ENCODE measurements around the gene ERP27. TPM values are rescaled to one million over a fixed set of nuclear protein-coding genes. Genes with fewer than 3 reads are reported as not detected.

Gene ERP27
- total RNA-seq, 4 donors from 2014 or later: 0.42 TPM; not detected in 3

DNA sequence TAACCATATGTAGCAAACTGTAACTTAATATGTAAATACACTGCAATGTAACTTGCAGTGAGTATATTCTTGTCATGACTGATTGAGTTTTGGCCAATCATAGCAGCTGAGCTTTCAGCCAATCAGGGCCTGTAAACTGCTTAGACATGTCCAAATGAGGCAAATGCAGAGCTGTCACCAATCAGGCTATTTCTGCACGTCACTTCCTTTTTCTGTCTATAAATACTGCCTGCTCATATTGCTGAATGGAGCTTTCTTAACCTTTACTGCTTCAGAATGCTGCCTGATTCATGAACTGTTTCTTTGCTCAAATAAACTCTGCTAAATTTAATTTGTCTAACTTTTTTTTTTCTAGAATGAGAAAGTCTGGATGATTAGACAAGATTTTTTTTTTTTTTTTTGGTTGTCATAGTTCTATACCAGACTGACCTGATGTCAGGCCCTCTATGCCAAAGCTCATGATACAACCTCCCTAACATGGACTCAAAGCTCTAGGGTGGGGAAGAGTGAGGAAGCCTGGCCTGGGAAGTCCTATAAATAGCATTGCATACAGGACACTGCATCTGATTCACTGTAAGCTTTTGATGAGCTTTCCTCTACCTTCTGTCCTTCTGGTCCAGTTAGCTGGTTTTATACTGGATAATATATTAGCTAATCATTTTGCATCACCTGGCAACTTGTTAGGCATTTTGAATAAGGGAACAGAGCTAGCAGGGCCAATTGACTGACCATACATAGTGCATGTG is 64.7 kb downstream of the ERP27 start:
- in situ Hi-C loops (cut with MboI; ENCODE audit: low sequenced_read_pairs in 4 of 4) (no loop called here), intact Hi-C loops (cut with DNase I; ENCODE audit: low total_unique reads) (no loop called here)
- no peaks in the 10 kb centered on the region for H3K27me3 ChIP-seq
- DNase-seq (no peak), ATAC-seq (no peak)
- no peaks in the 10 kb centered on the region for H3K4me1 ChIP-seq
- no peaks in the 10 kb centered on the region for H3K36me3 ChIP-seq
- TF ChIP-seq POLR2A (IDR thresholded peaks at IDR 0.05): no peak
- TF ChIP-seq, protein P1, sequence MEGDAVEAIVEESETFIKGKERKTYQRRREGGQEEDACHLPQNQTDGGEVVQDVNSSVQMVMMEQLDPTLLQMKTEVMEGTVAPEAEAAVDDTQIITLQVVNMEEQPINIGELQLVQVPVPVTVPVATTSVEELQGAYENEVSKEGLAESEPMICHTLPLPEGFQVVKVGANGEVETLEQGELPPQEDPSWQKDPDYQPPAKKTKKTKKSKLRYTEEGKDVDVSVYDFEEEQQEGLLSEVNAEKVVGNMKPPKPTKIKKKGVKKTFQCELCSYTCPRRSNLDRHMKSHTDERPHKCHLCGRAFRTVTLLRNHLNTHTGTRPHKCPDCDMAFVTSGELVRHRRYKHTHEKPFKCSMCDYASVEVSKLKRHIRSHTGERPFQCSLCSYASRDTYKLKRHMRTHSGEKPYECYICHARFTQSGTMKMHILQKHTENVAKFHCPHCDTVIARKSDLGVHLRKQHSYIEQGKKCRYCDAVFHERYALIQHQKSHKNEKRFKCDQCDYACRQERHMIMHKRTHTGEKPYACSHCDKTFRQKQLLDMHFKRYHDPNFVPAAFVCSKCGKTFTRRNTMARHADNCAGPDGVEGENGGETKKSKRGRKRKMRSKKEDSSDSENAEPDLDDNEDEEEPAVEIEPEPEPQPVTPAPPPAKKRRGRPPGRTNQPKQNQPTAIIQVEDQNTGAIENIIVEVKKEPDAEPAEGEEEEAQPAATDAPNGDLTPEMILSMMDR (IDR thresholded peaks at IDR 0.05 in 4 of 5, conservative IDR thresholded peaks at IDR 0.05 in 1 of 5): no peak
- no peak overlapping the region for H3K27ac ChIP-seq
- no peak overlapping the region for H3K4me3 ChIP-seq
- no peaks in the 10 kb centered on the region for H3K9me3 ChIP-seq

DNA sequence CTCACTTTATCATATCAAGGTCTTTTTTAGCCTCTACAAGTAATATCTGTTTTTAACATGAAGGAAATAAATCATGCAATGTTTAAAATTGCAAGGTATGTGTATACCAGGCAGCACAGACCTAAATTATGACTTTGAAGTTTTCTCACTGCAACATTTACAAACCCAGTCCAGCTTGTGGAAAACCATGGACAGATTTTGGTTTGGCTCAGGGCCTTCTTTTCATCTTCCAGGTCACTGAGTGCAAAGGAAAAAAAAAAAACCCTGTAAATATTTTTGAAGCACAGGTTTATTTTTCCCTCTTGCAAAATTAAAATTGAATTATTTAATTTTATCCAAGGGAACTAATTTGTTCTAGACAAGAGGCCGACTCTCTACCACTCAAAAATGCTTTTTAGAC is 66.5 kb downstream of the ERP27 start:
- no peaks in the 10 kb centered on the region for H3K36me3 ChIP-seq
- no peak for ATAC-seq

DNA sequence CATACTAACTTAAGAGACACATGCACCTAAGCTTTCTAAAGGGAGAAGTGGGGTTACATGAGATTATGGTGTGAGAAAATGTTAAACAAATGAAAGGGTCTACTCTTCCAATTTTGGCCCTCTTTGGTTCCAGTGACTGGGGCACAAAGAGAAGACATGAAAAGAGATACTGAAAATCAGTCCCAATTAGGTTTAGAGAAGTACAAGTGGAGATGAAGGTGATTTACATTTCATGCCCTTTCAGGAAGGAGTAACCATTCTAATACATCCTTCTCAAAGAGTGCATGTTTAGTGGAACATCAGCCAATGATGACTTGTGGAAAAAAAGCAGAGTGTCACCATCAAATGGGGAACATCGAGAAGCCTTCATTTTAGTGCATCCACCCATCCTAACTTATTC is 67.1 kb downstream of the ERP27 start:
- ATAC-seq (no peak), DNase-seq (no peak)
- in situ Hi-C loops (cut with MboI; ENCODE audit: low sequenced_read_pairs in 4 of 4): no loop called here
- H3K27ac ChIP-seq: no peak overlapping the region
- H3K4me3 ChIP-seq: no peak overlapping the region
- no peaks in the 10 kb centered on the region for H3K4me1 ChIP-seq
- no peaks in the 10 kb centered on the region for H3K27me3 ChIP-seq
- no peaks in the 10 kb centered on the region for H3K9me3 ChIP-seq
- TF ChIP-seq, protein P1 (IDR thresholded peaks at IDR 0.05 in 4 of 5, conservative IDR thresholded peaks at IDR 0.05 in 1 of 5): no peak
- TF ChIP-seq POLR2A (IDR thresholded peaks at IDR 0.05): no peak
- intact Hi-C loops (cut with DNase I; ENCODE audit: low total_unique reads): no loop called here
- H3K36me3 ChIP-seq: no peaks in the 10 kb centered on the region

More for the DNA sequence above, 66.5 kb downstream of the ERP27 start:
- Histone ChIP-seq H3K4me3 (no peak overlapping the region), H3K9me3 (no peaks in the 10 kb centered on the region), H3K27ac (no peak overlapping the region), H3K4me1 (no peaks in the 10 kb centered on the region), H3K27me3 (no peaks in the 10 kb centered on the region)
- no peak for TF ChIP-seq POLR2A (IDR thresholded peaks at IDR 0.05)
- TF ChIP-seq, protein P1 (IDR thresholded peaks at IDR 0.05 in 4 of 5, conservative IDR thresholded peaks at IDR 0.05 in 1 of 5): no peak
- in situ Hi-C loops (cut with MboI; ENCODE audit: low sequenced_read_pairs in 4 of 4): no loop called here
- DNase-seq: no peak
- intact Hi-C loops (cut with DNase I; ENCODE audit: low total_unique reads): no loop called here

DNA sequence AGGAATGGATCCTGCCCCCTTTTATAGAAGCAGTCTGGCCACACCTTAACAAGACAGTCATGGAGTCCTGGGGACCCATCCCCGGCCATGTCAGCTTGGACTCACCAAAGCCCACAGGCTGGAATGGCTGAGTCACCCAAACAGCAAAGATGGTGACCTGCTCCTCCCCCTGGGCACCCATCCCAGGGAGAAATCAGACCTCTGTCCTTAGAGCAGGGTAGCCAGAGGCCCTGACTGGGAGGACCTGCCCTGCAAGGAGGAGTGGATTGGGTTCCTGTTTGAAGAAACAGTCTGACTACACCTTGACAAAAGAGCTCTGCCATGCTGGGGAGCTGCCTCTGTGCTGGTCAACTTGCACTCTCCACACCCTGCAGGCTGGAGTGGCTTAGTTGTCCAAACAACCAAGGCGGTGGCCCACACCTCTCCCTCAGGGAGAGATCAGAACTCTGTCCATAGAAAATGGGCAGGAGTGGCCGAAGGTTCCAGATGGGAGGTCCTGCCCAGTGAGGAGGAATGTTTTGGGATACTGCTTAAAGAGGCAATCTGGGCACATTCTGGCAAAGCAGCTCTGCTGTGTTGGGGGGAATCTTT is 69.3 kb downstream of the ERP27 start:
- in situ Hi-C loops (cut with MboI; ENCODE audit: low sequenced_read_pairs in 4 of 4): no loop called here
- no peak overlapping the region for H3K4me3 ChIP-seq
- ATAC-seq (no peak), DNase-seq (no peak)
- no peaks in the 10 kb centered on the region for H3K4me1 ChIP-seq
- no peak for TF ChIP-seq POLR2A (IDR thresholded peaks at IDR 0.05)
- TF ChIP-seq, protein P1 (IDR thresholded peaks at IDR 0.05 in 4 of 5, conservative IDR thresholded peaks at IDR 0.05 in 1 of 5): no peak
- H3K27me3 ChIP-seq: no peaks in the 10 kb centered on the region
- intact Hi-C loops (cut with DNase I; ENCODE audit: low total_unique reads): no loop called here
- H3K9me3 ChIP-seq: no peaks in the 10 kb centered on the region
- no peak overlapping the region for H3K27ac ChIP-seq
- H3K36me3 ChIP-seq: no peaks in the 10 kb centered on the region

Other genes starting within 250 kb of the ERP27 start
- gene GUCY2C, start 241.9 kb downstream of the ERP27 start, total RNA-seq: under 1 TPM in 2 of 4 donors, not detected in 2; 0.09 to 0.17 TPM
- gene WBP11, start 135.1 kb downstream of the ERP27 start, total RNA-seq: 10 to 100 TPM; 20.2 to 39.5 (median 28.4) TPM
- gene C12orf60, start 134.9 kb downstream of the ERP27 start, total RNA-seq: 1 to 10 TPM in 1 of 4 donors, under 1 TPM in 1, not detected in 2; 0.33 to 3.8 TPM
- gene SMCO3, start 124.4 kb downstream of the ERP27 start, total RNA-seq: under 1 TPM in 1 of 4 donors, not detected in 3; 0.12 TPM
- 1 to 10 TPM in 2 of 4 donors, under 1 TPM in 2; 0.44 to 1.6 (median 1.3) TPM for gene ART4, start 95.0 kb downstream of the ERP27 start, total RNA-seq
- 10 to 100 TPM; 32.4 to 67.3 (median 47.1) TPM for gene MGP, start 52.7 kb downstream of the ERP27 start, total RNA-seq
- 10 to 100 TPM; 20.6 to 88.6 (median 44.0) TPM for gene ARHGDIB, start 23.1 kb upstream of the ERP27 start, total RNA-seq
- gene PDE6H, start 34.5 kb upstream of the ERP27 start, total RNA-seq: not detected

All from gastrocnemius medialis (tissue), 4 donors.